Natural killer cell treated with Interleukin-12 subunit alpha and Interleukin-12 subunit beta and Interleukin-15 and Interleukin-18, amount 100 ng/mL, for 72 hours (primary cell): Measurements from ENCODE around the gene STH. TPM values are rescaled to one million over a fixed set of nuclear protein-coding genes. Genes with fewer than 3 reads are reported as not detected.
"Not testable (repeated sequence)": the region's sequence is repeated elsewhere in the genome, so short reads cannot be mapped to it uniquely, and the experiment has no call there.

Experiments
- ATAC-seq, 2 donors: fragments of 150-1000 bp; cut with Tn5 transposase in 1 of 2; sonication (Bioruptor Pico), chemical (Tn5 transposase) in 1 of 2; 2 replicates each; pipeline ENCODE4 v1.10.0; 2021
- DNase-seq: peaks from one replicate; pipeline ENCODE4 v3.0.0; 2022; ENCODE audit warnings: low spot score
- H3K27ac Mint-ChIP-seq, 2 donors: 1 replicate in 1 of 2; 2 replicates in 1 of 2; pipeline ENCODE4 v1.8.0; 2022; ENCODE audit warnings: mixed read lengths in 2 of 2, mild to moderate bottlenecking in 1 of 2, moderate library complexity in 1 of 2
- H3K27me3 Mint-ChIP-seq, 2 donors: 1 replicate in 1 of 2; 2 replicates in 1 of 2; pipeline ENCODE4 v1.8.0; 2022; ENCODE audit warnings: mixed read lengths in 2 of 2
- H3K36me3 Mint-ChIP-seq: one replicate; pipeline ENCODE4 v1.8.0; 2022; ENCODE audit warnings: mixed read lengths
- H3K4me1 Mint-ChIP-seq, 2 donors: 1 replicate in 1 of 2; 2 replicates in 1 of 2; pipeline ENCODE4 v1.8.0; 2022; ENCODE audit warnings: low read depth in 2 of 2, mixed read lengths in 2 of 2, mild to moderate bottlenecking in 1 of 2
- H3K4me3 Mint-ChIP-seq: one replicate; pipeline ENCODE4 v1.8.0; 2022; ENCODE audit warnings: mixed read lengths
- H3K9me3 Mint-ChIP-seq: 2 replicates; pipeline ENCODE4 v1.8.0; 2022; ENCODE audit warnings: mixed read lengths
- total RNA-seq, 2 donors: library from RNA; stranded (reverse); gene quantifications; one replicate each; pipeline ENCODE4 v1.2.3, GENCODE V29; 2022

STH gene
- not detected for total RNA-seq

GRCh38 chr17:45998987-45999899 lies at the start of gene STH:
Gene STH, plus strand, starts transcription at chr17:45999250. Its CDS starts 30 bp downstream, at chr17:45999280.
- no peaks in the 10 kb centered on the region for H3K9me3 Mint-ChIP-seq
- H3K27ac Mint-ChIP-seq, result no peak within 1 kb of the TSS
- ATAC-seq (no peak), DNase-seq (no peak)
- no peak within 1 kb of the TSS for H3K4me3 Mint-ChIP-seq
- no peaks in the 10 kb centered on the region for H3K27me3 Mint-ChIP-seq
- H3K36me3 Mint-ChIP-seq, result no peaks in the 10 kb centered on the region
- peaks cover under 1 to 4% of the 10 kb centered on the region in 2 donors for H3K4me1 Mint-ChIP-seq

DNA sequence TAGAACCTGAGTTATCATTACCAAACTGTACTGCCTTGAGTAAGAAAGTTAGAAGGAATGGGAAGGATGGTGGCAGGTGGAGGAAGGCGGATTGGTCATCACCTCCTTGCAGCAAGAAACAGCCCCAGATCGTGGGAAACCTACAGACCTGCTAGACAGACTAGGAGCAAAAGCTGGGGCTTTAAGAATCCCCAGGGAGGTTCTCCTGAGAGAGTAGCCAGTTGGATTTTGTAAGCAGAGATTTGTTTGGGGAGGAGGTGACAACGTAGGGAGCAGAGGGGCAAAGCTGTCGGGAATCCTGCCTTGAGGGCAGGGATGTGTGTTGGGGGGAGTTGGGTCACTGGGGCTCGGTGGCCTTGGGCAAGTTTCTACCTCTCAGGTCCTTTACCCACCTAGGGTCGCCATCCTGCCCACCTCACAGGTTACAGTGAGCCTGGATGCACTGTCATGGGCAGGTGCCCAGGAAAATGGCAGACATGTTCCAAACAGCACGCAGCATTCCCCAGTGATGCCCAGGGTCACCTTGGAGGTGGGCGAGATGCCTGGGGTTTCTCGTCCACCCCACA lies 49.2 kb upstream of the STH start:
- no peak overlapping the region for H3K4me3 Mint-ChIP-seq
- ATAC-seq, result no peak
- no peak overlapping the region for H3K27ac Mint-ChIP-seq
- H3K4me1 Mint-ChIP-seq, result peaks cover 2 to 8% of the 10 kb centered on the region in 2 donors
- peak; percentile 52 for DNase-seq
- H3K9me3 Mint-ChIP-seq, result no peaks in the 10 kb centered on the region
- no peaks in the 10 kb centered on the region for H3K36me3 Mint-ChIP-seq
- peaks cover 15 to 21% of the 10 kb centered on the region in 2 donors for H3K27me3 Mint-ChIP-seq

DNA sequence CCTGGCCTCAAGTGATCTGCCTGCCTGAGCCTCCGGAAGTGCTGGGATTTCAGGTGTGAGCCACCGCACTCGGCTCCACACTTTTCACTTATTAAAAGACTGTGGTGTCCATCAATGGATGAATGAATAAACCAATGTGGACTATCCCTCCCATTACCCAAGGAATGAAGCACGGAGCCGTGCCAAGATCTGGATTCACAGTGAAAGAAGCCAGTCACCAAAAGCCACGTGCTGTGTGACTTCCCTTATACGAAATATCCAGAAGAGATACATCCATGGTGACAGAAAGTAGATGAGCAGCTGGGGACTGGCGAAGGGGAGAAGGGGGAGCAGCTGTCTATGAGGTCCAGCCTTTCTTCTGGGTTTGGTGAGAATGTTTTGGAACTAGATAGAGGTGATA lies 48.2 kb upstream of the STH start:
- ATAC-seq (no peak), DNase-seq (peak; percentile 12)
- peaks cover 15 to 23% of the 10 kb centered on the region in 2 donors for H3K27me3 Mint-ChIP-seq
- H3K36me3 Mint-ChIP-seq, result no peaks in the 10 kb centered on the region
- H3K27ac Mint-ChIP-seq, result no peak overlapping the region
- no peak overlapping the region for H3K4me3 Mint-ChIP-seq
- peaks cover 2 to 8% of the 10 kb centered on the region in 2 donors for H3K4me1 Mint-ChIP-seq
- no peaks in the 10 kb centered on the region for H3K9me3 Mint-ChIP-seq

DNA sequence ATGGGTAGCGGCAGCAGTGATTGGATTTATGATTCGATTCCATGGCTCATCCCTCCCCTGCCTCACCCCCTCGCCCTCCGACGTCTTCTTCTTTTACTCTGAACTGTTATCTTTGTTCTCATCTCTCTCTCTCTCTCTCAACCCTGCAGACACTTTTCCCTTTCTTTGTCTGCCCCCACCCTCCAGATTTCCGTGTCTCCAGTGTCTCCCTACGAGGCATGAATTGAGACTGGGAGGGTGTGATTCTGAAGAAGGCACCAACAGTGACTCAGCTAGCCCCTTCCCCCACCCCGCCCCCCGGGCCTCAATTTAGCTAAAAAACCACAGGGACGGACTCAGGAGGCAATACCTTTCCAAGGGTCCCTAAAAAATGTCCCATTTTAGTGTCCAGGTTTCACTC lies 47.6 kb upstream of the STH start:
- DNase-seq (peak; percentile 3), ATAC-seq (no peak)
- Mint-ChIP-seq H3K27me3 (peaks cover 15 to 21% of the 10 kb centered on the region in 2 donors), H3K9me3 (no peaks in the 10 kb centered on the region), H3K27ac (no peak overlapping the region), H3K4me3 (no peak overlapping the region), H3K36me3 (no peaks in the 10 kb centered on the region), H3K4me1 (peaks cover 2 to 8% of the 10 kb centered on the region in 2 donors)

- no peaks in the 10 kb centered on the region for H3K9me3 Mint-ChIP-seq
- no peak overlapping the region for H3K4me3 Mint-ChIP-seq
- no peak for ATAC-seq
- no peak overlapping the region for H3K27ac Mint-ChIP-seq
- H3K27me3 Mint-ChIP-seq, result peaks cover 15 to 21% of the 10 kb centered on the region in 2 donors
- no peaks in the 10 kb centered on the region for H3K36me3 Mint-ChIP-seq
- peak; percentile 38 for DNase-seq
- H3K4me1 Mint-ChIP-seq, result peaks cover 2 to 8% of the 10 kb centered on the region in 2 donors
Observed at GRCh38 chr17:45951941-45952340, 47.1 kb upstream of the STH start.

DNA sequence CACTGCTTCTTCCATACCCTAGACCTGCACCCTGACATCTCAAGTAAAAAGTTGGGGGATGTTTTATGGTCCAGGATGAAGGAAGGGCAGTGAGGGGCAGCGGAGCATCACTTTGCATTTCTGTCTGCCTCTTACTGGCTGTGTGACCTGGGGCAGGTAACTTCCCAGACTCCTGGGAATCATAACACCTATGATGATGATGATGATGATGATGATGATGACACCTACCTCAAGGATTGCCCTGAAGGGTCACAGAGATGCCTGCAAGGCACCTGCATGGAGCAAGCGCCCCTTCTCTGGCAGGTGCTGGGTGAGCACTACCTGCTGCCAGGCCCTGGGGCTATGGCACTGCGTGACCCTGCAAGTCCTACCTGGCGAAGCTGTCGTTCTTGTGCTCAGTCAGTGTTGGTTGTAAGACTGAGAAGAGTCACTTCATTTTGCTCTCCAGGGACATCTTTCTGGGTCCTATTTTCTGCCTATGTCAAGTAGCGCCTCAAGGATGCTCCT lies 46.2 kb upstream of the STH start:
- Mint-ChIP-seq H3K4me3 (no peak overlapping the region), H3K27me3 (peaks cover 15 to 21% of the 10 kb centered on the region in 2 donors), H3K36me3 (no peaks in the 10 kb centered on the region), H3K4me1 (peaks cover 2 to 8% of the 10 kb centered on the region in 2 donors), H3K27ac (no peak overlapping the region), H3K9me3 (no peaks in the 10 kb centered on the region)
- ATAC-seq, result no peak
- DNase-seq, result peak; percentile 44

- no peak for ATAC-seq
- H3K27me3 Mint-ChIP-seq, result peaks cover 15 to 24% of the 10 kb centered on the region in 2 donors
- no peaks in the 10 kb centered on the region for H3K36me3 Mint-ChIP-seq
- DNase-seq, result peak; percentile 49
- H3K27ac Mint-ChIP-seq, result no peak overlapping the region
- H3K4me1 Mint-ChIP-seq, result peaks cover 1 to 4% of the 10 kb centered on the region in 2 donors
- no peaks in the 10 kb centered on the region for H3K9me3 Mint-ChIP-seq
- H3K4me3 Mint-ChIP-seq, result no peak overlapping the region
Observed at GRCh38 chr17:45953561-45953960, 45.5 kb upstream of the STH start.

DNA sequence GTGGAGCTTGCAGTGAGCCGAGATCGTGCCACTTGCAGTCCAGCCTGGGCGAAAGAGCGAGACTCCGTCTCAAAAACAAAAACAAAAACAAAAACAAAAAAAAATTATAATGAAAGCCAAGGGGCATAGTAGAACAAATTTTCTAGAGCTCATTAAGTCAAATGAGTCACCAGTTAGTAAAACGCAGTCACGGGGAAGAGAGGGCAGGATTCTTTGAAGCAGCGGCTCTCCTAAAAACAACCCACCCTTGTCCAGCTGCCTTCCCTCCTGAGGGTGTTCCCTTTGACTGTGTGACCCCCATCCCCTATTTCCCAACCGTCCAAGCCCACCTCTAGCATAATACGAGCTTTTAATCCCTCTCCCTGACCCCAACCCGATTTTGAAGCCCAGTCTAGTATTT lies 44.1 kb upstream of the STH start:
- Mint-ChIP-seq H3K36me3 (no peaks in the 10 kb centered on the region), H3K27ac (no peak overlapping the region), H3K9me3 (no peaks in the 10 kb centered on the region), H3K27me3 (peaks cover 15 to 16% of the 10 kb centered on the region in 2 donors), H3K4me3 (no peak overlapping the region), H3K4me1 (no peaks in the 10 kb centered on the region)
- DNase-seq, result peak; percentile 2
- ATAC-seq, result no peak

DNA sequence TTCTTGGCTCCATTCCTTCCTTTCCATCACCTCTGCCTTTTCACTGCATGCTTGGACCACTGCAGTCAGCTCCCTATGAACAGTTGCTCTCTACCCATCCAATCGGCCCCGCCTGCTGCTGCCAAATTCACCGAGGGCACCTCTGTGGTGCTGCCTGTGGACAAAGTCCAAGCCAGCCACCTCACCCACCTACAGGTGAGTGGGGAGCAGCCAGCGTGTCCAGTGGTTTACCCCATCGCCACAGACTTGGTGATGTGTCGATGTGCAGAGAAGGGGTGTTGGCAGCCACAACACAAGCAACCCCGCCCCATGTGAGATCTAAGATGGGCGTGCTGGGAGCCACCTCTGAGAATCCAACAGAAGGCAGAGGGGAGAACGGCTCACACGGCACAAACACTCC lies 43.7 kb upstream of the STH start:
- H3K27ac Mint-ChIP-seq, result no peak overlapping the region
- no peaks in the 10 kb centered on the region for H3K36me3 Mint-ChIP-seq
- no peak overlapping the region for H3K4me3 Mint-ChIP-seq
- peaks cover 14 to 15% of the 10 kb centered on the region in 2 donors for H3K27me3 Mint-ChIP-seq
- ATAC-seq (no peak), DNase-seq (peak; percentile 31)
- H3K9me3 Mint-ChIP-seq, result no peaks in the 10 kb centered on the region
- H3K4me1 Mint-ChIP-seq, result no peaks in the 10 kb centered on the region

DNA sequence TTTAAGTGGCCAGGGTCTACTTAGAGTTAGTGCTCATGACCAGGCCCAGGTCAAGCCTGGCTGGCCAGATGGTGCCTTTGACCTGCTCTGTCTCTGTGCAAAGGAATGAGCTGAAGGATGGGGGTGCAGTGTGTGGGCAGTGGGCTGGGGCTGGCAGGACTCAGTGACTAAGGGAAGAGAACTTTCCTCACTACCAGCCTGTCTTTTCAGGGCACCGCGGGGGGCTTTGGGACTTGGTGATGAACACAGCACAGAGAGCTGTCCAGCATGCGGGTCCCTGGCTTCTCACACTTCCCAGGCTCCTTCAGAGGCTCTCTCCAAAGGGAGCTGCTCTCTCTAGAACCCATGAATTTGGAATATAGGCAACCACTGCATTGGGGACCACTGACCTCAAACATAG lies 43.0 kb upstream of the STH start:
- ATAC-seq, result no peak
- no peaks in the 10 kb centered on the region for H3K4me1 Mint-ChIP-seq
- no peak overlapping the region for H3K27ac Mint-ChIP-seq
- H3K27me3 Mint-ChIP-seq, result peaks cover 9 to 13% of the 10 kb centered on the region in 2 donors
- no peaks in the 10 kb centered on the region for H3K36me3 Mint-ChIP-seq
- no peak overlapping the region for H3K4me3 Mint-ChIP-seq
- no peak for DNase-seq
- no peaks in the 10 kb centered on the region for H3K9me3 Mint-ChIP-seq

GRCh38 chr17:45956746-45957145 lies 42.3 kb upstream of the STH start:
- not testable (repeated sequence) for H3K36me3 Mint-ChIP-seq, ATAC-seq, H3K4me3 Mint-ChIP-seq, H3K27ac Mint-ChIP-seq, H3K9me3 Mint-ChIP-seq, H3K4me1 Mint-ChIP-seq, DNase-seq
- peaks cover 3 to 11% of the 10 kb centered on the region in 2 donors for H3K27me3 Mint-ChIP-seq

GRCh38 chr17:45958307-45958706 lies 40.7 kb upstream of the STH start:
- ATAC-seq (no peak), DNase-seq (no peak)
- Mint-ChIP-seq H3K27me3 (peaks cover 0 to 8% of the 10 kb centered on the region in 2 donors), H3K36me3 (no peaks in the 10 kb centered on the region), H3K9me3 (no peaks in the 10 kb centered on the region), H3K4me1 (no peaks in the 10 kb centered on the region), H3K27ac (no peak overlapping the region), H3K4me3 (no peak overlapping the region)

- Mint-ChIP-seq H3K27me3 (peaks cover 0 to 6% of the 10 kb centered on the region in 2 donors), H3K27ac (no peak overlapping the region), H3K4me3 (no peak overlapping the region), H3K4me1 (no peaks in the 10 kb centered on the region), H3K9me3 (no peaks in the 10 kb centered on the region), H3K36me3 (no peaks in the 10 kb centered on the region)
- ATAC-seq, result no peak
- no peak for DNase-seq
Observed at GRCh38 chr17:45958994-45959665, 39.9 kb upstream of the STH start.

DNA sequence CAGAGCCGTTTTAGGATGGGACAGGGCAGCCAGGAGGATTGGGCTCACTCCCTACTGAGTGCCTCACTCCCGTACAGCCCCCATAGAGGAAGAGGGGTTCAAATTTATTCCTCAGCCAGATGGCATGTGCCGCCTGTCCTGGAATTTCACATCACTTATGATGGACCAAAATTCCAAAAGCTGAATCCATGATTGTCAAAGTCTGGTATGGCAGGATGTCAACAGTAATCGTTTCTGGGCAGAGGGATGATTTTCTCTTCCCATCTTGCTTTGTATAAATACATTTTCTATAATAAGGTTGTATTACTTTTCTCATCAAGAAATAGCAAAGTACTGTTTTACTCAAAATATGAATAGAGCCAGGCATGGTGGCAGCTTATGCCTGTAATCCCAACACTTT lies 38.7 kb upstream of the STH start:
- no peaks in the 10 kb centered on the region for H3K4me1 Mint-ChIP-seq
- H3K9me3 Mint-ChIP-seq, result no peaks in the 10 kb centered on the region
- no peak overlapping the region for H3K27ac Mint-ChIP-seq

More for the DNA sequence above, 38.7 kb upstream of the STH start:
- ATAC-seq (no peak), DNase-seq (no peak)
- Mint-ChIP-seq H3K36me3 (no peaks in the 10 kb centered on the region), H3K4me3 (no peak overlapping the region), H3K27me3 (peaks cover 0 to 3% of the 10 kb centered on the region in 2 donors)
